BE2C (cell line): ENCODE measurements around the gene WDR75.
"Not testable (repeated sequence)": the region's sequence is repeated elsewhere in the genome, so short reads cannot be mapped to it uniquely, and the experiment has no call there.

Experiments
- DNase-seq: peaks from one replicate; pipeline ENCODE4 v3.0.0-alpha.2; 2020
- H3K27me3 ChIP-seq: fragments of 250-450 bp; sonication (Bioruptor Pico); 2 replicates; pipeline ENCODE4 v1.5.1; 2020; ENCODE audit warnings: mild to moderate bottlenecking
- H3K36me3 ChIP-seq: fragments of 250-450 bp; sonication (Bioruptor Pico); 2 replicates; pipeline ENCODE4 v1.5.1; 2020; ENCODE audit warnings: mild to moderate bottlenecking
- H3K4me1 ChIP-seq: fragments of 250-450 bp; sonication (Bioruptor Pico); 2 replicates; pipeline ENCODE4 v1.5.1; 2020
- H3K4me3 ChIP-seq: 2 replicates; pipeline ENCODE4 v1.5.1; 2011; ENCODE audit warnings: low read depth, low read length
- H3K9me3 ChIP-seq: fragments of 250-450 bp; sonication (Bioruptor Pico); 2 replicates; pipeline ENCODE4 v1.5.1; 2020
- CTCF ChIP-seq: IDR thresholded peaks from 2 replicates; pipeline ENCODE4 v1.5.1; 2012; ENCODE audit warnings: mild to moderate bottlenecking, low read depth, low read length

The WDR75 gene

DNA sequence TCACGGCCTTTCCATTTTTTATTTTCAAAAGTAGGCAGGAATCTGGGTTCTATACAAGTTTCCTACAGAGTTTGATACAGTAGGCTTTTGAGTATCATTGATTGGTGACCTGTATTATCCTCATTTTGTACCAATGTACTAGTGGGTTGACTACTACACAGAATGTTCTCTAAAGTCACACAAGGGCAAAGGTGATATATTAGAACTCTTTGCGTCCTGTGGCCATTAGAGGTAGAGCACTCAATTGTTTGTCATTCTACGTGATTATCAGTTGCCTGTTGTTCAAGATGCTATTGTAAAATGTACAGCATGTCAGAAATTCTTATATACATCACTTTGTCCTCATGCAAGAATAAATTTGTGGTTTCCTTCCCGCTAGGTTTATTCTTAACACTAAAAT, 24.8 kb downstream of the WDR75 start:
- no peak for TF ChIP-seq CTCF
- no peaks in the 10 kb centered on the region for H3K9me3 ChIP-seq
- no peak for DNase-seq
- H3K4me3 ChIP-seq: no peak overlapping the region
- H3K36me3 ChIP-seq: peaks cover 90% of the 10 kb centered on the region
- peaks cover 7% of the 10 kb centered on the region; the same call in 1 of the 2 replicates for H3K4me1 ChIP-seq
- no peaks in the 10 kb centered on the region for H3K27me3 ChIP-seq

DNA sequence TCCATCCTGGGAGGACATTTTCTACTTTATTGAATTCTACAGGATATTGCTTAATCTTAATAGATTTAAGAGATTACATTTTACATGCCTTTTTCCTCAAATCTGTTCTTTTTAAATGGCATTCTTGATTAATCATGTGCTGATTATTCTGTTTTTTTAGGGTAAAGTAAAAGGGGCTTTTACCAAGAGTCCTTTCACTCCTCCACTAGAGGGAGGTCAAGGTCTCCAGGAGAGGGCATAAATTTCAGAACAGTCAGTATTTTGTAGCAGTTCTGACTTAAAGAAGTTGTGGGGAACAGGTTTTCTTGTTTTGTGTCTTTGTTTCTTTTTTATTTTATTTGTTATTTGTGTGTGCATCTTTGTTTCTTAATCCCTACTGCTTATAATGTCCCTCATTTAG, 25.4 kb downstream of the WDR75 start:
- TF ChIP-seq CTCF: peak; percentile 85
- H3K36me3 ChIP-seq: peaks cover 93% of the 10 kb centered on the region
- peak; percentile 10 for DNase-seq

DNA sequence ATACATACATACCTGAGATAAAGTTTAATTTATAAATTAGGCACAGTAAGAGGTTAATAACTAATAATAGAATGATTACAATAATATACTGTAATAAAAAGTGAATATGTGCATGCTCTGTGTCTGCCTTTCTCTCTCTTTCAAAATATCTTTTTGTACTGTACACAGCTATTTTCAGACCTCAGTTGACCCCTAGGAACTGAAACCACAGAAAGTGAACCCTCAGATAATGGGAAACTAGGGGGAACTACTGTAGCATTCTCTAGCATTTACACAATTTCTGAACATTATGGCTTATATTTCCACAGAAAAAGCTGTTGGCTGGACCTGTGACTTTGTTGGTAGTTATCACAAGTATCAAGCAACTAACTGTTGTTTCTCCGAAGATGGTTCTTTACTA, 25.9 kb downstream of the WDR75 start:
- DNase-seq: no peak
- Histone ChIP-seq H3K27me3 (no peaks in the 10 kb centered on the region), H3K36me3 (peaks cover 95% of the 10 kb centered on the region), H3K9me3 (no peaks in the 10 kb centered on the region), H3K4me3 (no peak overlapping the region), H3K4me1 (peaks cover 7% of the 10 kb centered on the region; the same call in 1 of the 2 replicates)
- no peak for TF ChIP-seq CTCF

More for the DNA sequence above, 25.4 kb downstream of the WDR75 start:
- Histone ChIP-seq H3K9me3 (no peaks in the 10 kb centered on the region), H3K4me3 (no peak overlapping the region), H3K27me3 (no peaks in the 10 kb centered on the region), H3K4me1 (peaks cover 7% of the 10 kb centered on the region; the same call in 1 of the 2 replicates)

GRCh38 chr2:189467593-189467992, 26.3 kb downstream of the WDR75 start:
- peaks cover 91% of the 10 kb centered on the region for H3K36me3 ChIP-seq
- H3K4me1 ChIP-seq: peaks cover 7% of the 10 kb centered on the region; the same call in 1 of the 2 replicates
- H3K9me3 ChIP-seq: no peaks in the 10 kb centered on the region
- no peak for DNase-seq
- TF ChIP-seq CTCF: no peak
- H3K27me3 ChIP-seq: no peaks in the 10 kb centered on the region
- H3K4me3 ChIP-seq: no peak overlapping the region

- DNase-seq: no peak
- H3K9me3 ChIP-seq: no peaks in the 10 kb centered on the region
- no peaks in the 10 kb centered on the region for H3K27me3 ChIP-seq
- no peak overlapping the region for H3K4me3 ChIP-seq
- H3K36me3 ChIP-seq: peaks cover 50% of the 10 kb centered on the region
- no peak for TF ChIP-seq CTCF
- H3K4me1 ChIP-seq: no peaks in the 10 kb centered on the region
Observed at GRCh38 chr2:189474526-189474925, 33.3 kb downstream of the WDR75 start.

- no peaks in the 10 kb centered on the region for H3K9me3 ChIP-seq
- no peaks in the 10 kb centered on the region for H3K27me3 ChIP-seq
- DNase-seq: no peak
- no peak for TF ChIP-seq CTCF
- H3K36me3 ChIP-seq: peaks cover 28% of the 10 kb centered on the region
- H3K4me3 ChIP-seq: no peak overlapping the region
- H3K4me1 ChIP-seq: no peaks in the 10 kb centered on the region
Observed at GRCh38 chr2:189477756-189478155, 36.5 kb downstream of the WDR75 start.

DNA sequence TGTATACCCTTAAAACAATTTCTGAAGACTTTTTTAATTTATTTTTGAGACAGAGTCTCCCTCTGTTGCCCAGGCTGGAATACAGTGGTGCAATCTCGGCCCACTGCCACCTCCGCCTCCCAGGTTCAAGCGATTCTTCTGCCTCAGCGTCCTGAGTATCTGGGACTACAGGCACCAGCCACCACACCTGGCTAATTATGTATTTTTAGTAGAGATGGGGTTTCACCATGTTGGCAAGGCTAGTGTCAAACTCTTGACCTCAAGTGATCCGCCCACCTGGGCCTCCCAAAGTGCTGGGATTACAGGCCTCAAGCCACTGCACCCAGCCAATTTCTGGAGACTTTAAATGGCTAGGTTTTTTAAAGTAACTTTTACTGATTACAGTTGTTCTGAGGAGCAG, 37.0 kb downstream of the WDR75 start:
- not testable (repeated sequence) for H3K4me3 ChIP-seq, DNase-seq, H3K4me1 ChIP-seq, H3K27me3 ChIP-seq, H3K9me3 ChIP-seq
- H3K36me3 ChIP-seq: peaks cover 26% of the 10 kb centered on the region
